ENCODE measurements around the gene CDIPT.

GRCh38 chr16:29814592-29814991 lies 48.4 kb downstream of the CDIPT start:
- TF ChIP-seq CTCF (IDR thresholded peaks at IDR 0.05), result no peak
- TF ChIP-seq POLR2A (IDR thresholded peaks at IDR 0.05), result no peak

Data from Peyer's patch (tissue), 4 donors.